RWPE2 (cell line): ENCODE results near the gene TRAPPC3.

Experiments
- ATAC-seq: fragments of 200-7000 bp; cut with Tn5 transposase; 3 replicates; pipeline ENCODE4 v1.9.1; 2021; ENCODE audit warnings: low read depth
- DNase-seq: peaks from one replicate; pipeline ENCODE4 v3.0.0-alpha.2; 2020; ENCODE audit warnings: low spot score
- H3K27ac ChIP-seq: fragments of 450-650 bp; 2 replicates; pipeline ENCODE4 v1.5.1; 2017; ENCODE audit warnings: mild to moderate bottlenecking; ENCODE audit not compliant: poor library complexity, severe bottlenecking
- H3K27me3 ChIP-seq: fragments of 250-450 bp; sonication (Bioruptor Pico); 2 replicates; pipeline ENCODE4 v1.5.1; 2021; ENCODE audit warnings: mild to moderate bottlenecking, moderate library complexity; ENCODE audit not compliant: insufficient read depth, poor library complexity, severe bottlenecking
- H3K36me3 ChIP-seq: fragments of 250-450 bp; sonication (Bioruptor Pico); 2 replicates; pipeline ENCODE4 v1.5.1; 2020; ENCODE audit warnings: low read depth, mild to moderate bottlenecking, moderate library complexity
- H3K4me1 ChIP-seq: fragments of 250-450 bp; sonication (Bioruptor Pico); 2 replicates; pipeline ENCODE4 v1.5.1; 2021; ENCODE audit warnings: mild to moderate bottlenecking, moderate library complexity; ENCODE audit not compliant: insufficient read depth, poor library complexity, severe bottlenecking
- H3K4me3 ChIP-seq: fragments of 250-450 bp; sonication (Bioruptor Pico); 2 replicates; pipeline ENCODE4 v1.5.1; 2021; ENCODE audit warnings: mild to moderate bottlenecking, moderate library complexity; ENCODE audit not compliant: severe bottlenecking
- H3K9me3 ChIP-seq: fragments of 250-450 bp; sonication (Bioruptor Pico); 2 replicates; pipeline ENCODE4 v1.5.1; 2021; ENCODE audit warnings: mild to moderate bottlenecking, moderate library complexity; ENCODE audit not compliant: severe bottlenecking
- CTCF ChIP-seq: fragments of 450-650 bp; IDR thresholded peaks from one replicate; pipeline ENCODE4 v1.5.1; 2017; ENCODE audit warnings: mild to moderate bottlenecking, moderate library complexity; ENCODE audit not compliant: poor library complexity, severe bottlenecking

Gene TRAPPC3

DNA sequence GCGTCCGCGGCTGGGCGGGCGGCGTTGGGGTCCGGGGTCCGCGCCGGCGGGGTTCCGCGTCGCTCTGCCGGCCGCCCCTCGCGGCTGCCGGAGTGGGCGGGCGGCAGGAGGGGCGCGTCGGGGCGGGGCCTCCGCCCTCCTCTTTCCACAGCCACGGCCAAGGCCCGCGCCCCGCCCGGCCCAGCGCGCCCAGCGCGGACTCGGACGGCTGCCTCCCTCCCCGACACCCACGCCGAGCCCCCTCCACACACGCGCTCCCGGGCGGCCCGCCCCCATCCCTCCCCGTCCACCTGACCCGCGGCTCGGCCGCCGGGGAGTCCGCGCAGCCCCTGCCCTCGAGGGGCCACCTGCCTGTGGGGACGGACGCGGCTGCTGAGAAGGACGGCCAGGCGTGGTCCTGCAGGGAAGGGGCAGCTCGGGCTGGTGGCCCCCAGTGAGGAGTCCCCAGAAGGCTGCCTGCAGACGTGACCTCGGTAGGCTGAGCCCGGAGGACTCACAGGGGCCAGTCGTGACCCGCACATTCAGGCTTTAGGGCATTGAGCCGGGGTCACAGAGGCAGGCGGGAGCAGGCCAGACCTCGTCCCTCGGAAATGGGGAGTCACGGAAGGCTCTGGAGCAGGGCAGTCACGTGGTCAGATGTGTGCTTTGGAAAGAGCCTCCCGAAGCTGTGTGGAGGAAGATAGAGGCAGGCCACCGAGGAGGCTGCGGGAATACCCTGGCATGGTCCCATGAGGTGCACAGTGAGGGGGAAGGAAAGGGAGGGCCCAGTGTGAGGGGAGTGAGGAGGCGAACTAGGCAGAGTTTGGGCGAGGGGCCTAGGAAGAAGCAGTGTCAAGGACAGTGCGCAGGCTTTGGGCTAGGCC, 23.9 kb downstream of the TRAPPC3 start, which contains the start of gene COL8A2:
Gene COL8A2 (minus strand): TSS at position 94 of the 863 bp plus-strand sequence. CDS start 24,980 bp downstream, outside the sequence.
- DNase-seq (no peak), ATAC-seq (peak; percentile 37; the same call in 1 of the 3 replicates)
- Histone ChIP-seq H3K4me1 (no peaks in the 10 kb centered on the region), H3K27ac (no peak within 1 kb of the TSS), H3K27me3 (peaks cover 3% of the 10 kb centered on the region), H3K9me3 (no peaks in the 10 kb centered on the region), H3K36me3 (no peaks in the 10 kb centered on the region), H3K4me3 (peak within 1 kb of the TSS; percentile 21)
- no peak for TF ChIP-seq CTCF

DNA sequence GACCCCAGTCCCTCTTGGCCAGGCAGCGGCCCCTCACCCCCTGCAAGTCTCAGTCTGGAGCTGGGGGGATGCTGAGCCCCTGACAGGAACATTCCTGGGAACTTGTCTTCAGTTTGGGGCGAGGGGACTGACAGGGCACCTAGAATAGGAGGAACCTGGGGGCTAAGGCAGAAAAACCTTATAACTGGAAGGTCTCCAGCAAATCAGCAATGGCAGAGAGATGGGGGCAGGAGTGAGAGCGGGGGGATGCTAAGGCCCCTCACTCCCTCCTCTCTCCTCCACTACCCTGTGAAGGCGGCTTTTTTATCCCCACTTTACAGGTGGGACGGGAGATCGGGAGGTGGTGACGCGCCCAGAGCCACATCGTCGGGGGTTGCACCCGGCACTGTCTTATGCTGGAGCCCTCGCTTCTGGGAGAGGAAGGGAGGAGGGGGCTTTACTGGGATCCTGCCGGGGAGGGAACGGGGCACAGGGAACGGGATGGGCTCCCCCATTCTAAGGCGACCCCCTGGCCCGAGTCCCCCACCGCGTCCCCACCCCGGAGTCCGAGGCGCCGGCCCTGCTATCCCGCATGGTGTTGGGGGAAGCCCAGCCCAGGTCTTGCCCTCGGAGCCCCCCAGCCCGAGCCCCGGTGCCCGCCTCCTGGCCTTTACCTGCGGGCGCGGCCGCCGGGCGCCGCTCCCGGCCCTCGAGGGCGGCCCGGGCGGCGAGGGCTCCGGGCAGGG, 24.7 kb downstream of the TRAPPC3 start:
- no peaks in the 10 kb centered on the region for H3K4me1 ChIP-seq
- no peak overlapping the region for H3K27ac ChIP-seq
- peaks cover 3% of the 10 kb centered on the region for H3K27me3 ChIP-seq
- H3K9me3 ChIP-seq: no peaks in the 10 kb centered on the region
- ATAC-seq: no peak
- TF ChIP-seq CTCF: no peak
- H3K4me3 ChIP-seq: peak overlapping the region; percentile 21
- H3K36me3 ChIP-seq: no peaks in the 10 kb centered on the region
- DNase-seq: no peak

DNA sequence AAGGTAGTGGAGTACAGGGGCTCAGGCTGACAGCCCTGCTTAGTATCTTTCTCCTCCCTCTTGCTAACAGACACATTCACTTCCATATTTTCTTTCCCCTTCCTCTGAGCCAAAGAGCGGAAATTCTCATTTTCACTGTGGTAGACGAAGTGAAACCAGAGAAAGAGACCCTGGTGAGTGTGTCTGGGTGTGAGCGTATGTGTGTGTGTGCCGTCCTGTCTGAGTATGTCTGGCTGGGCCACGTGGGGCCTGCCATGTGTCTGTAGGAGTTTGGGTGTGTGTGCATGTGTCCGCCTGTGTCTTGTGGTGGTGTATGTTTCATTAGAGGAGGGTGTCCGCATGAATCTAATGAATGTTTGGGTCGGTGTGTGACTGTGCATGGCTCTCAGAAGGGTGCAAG, 25.9 kb downstream of the TRAPPC3 start:
- Histone ChIP-seq H3K4me3 (no peak overlapping the region), H3K27me3 (peaks cover 3% of the 10 kb centered on the region), H3K9me3 (no peaks in the 10 kb centered on the region), H3K36me3 (no peaks in the 10 kb centered on the region), H3K4me1 (no peaks in the 10 kb centered on the region), H3K27ac (no peak overlapping the region)
- no peak for TF ChIP-seq CTCF
- ATAC-seq: no peak
- DNase-seq: no peak

DNA sequence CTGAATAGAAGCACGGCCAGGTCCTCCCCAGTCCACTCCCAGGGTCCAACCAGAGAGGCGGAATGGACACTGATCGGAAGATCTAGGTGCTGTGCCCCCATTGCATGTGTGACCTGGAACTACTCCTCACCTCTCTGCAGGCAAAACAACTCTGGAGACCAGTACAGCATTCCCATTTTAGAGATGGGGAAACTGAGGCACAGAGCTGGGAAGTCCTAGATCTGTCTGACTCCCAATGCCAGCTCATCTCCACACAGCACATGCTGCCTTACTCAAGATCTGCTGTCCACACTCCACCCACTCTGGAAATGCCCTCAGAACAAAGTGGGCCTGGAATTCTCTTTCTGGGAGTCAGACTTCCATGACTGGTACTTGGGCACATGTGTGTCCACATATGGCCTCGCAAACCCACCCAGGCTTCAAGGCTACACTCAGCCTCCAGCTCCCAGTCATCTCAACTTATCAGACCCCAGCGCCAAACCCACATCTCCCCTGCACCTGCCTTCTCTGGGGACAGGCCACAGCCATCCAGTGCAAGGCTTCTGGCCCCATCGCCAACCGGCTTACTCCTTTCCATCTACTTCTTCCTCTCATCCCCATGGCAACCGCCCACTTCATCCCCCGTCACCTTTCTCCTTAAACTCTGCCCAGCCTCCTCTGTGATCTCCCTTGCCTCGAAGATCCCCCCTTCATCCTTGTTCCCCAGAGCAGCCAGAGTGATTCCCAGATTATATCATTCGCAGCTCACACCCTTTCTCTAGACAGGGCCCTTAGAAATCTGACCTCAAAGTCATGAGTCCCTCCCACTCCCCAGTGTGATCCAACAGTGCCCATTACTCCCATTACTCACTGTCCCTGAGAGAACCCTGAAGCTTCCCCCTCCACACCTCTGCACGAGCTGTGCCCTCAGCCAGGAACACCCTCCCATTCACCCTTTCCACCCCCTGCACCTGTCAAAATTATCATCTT, 26.9 kb downstream of the TRAPPC3 start:
- ATAC-seq (no peak), DNase-seq (no peak)
- Histone ChIP-seq H3K4me1 (no peaks in the 10 kb centered on the region), H3K36me3 (no peaks in the 10 kb centered on the region), H3K9me3 (no peaks in the 10 kb centered on the region), H3K4me3 (no peak overlapping the region), H3K27me3 (peaks cover 3% of the 10 kb centered on the region), H3K27ac (no peak overlapping the region)
- no peak for TF ChIP-seq CTCF
